ENCODE results near the gene ABR.

- TF ChIP-seq, protein P1, sequence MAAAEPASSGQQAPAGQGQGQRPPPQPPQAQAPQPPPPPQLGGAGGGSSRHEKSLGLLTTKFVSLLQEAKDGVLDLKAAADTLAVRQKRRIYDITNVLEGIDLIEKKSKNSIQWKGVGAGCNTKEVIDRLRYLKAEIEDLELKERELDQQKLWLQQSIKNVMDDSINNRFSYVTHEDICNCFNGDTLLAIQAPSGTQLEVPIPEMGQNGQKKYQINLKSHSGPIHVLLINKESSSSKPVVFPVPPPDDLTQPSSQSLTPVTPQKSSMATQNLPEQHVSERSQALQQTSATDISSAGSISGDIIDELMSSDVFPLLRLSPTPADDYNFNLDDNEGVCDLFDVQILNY (CRISPR knock-in tag; conservative IDR thresholded peaks at IDR 0.05): no peak
- TF ChIP-seq, protein P2, sequence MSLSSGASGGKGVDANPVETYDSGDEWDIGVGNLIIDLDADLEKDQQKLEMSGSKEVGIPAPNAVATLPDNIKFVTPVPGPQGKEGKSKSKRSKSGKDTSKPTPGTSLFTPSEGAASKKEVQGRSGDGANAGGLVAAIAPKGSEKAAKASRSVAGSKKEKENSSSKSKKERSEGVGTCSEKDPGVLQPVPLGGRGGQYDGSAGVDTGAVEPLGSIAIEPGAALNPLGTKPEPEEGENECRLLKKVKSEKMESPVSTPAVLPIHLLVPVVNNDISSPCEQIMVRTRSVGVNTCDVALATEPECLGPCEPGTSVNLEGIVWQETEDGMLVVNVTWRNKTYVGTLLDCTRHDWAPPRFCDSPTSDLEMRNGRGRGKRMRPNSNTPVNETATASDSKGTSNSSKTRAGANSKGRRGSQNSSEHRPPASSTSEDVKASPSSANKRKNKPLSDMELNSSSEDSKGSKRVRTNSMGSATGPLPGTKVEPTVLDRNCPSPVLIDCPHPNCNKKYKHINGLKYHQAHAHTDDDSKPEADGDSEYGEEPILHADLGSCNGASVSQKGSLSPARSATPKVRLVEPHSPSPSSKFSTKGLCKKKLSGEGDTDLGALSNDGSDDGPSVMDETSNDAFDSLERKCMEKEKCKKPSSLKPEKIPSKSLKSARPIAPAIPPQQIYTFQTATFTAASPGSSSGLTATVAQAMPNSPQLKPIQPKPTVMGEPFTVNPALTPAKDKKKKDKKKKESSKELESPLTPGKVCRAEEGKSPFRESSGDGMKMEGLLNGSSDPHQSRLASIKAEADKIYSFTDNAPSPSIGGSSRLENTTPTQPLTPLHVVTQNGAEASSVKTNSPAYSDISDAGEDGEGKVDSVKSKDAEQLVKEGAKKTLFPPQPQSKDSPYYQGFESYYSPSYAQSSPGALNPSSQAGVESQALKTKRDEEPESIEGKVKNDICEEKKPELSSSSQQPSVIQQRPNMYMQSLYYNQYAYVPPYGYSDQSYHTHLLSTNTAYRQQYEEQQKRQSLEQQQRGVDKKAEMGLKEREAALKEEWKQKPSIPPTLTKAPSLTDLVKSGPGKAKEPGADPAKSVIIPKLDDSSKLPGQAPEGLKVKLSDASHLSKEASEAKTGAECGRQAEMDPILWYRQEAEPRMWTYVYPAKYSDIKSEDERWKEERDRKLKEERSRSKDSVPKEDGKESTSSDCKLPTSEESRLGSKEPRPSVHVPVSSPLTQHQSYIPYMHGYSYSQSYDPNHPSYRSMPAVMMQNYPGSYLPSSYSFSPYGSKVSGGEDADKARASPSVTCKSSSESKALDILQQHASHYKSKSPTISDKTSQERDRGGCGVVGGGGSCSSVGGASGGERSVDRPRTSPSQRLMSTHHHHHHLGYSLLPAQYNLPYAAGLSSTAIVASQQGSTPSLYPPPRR (CRISPR knock-in tag; IDR thresholded peaks at IDR 0.05; ENCODE audit: borderline replicate concordance): no peak
- TF ChIP-seq ZNF687 (CRISPR knock-in tag; IDR thresholded peaks at IDR 0.05) (no peak), HDAC1 (CRISPR knock-in tag; IDR thresholded peaks at IDR 0.05) (no peak)
Observed at GRCh38 chr17:1054656-1055055, 125.1 kb downstream of the ABR start.
